ENCODE measurements around the gene AXDND1.
"Not testable (repeated sequence)": the region's sequence is repeated elsewhere in the genome, so short reads cannot be mapped to it uniquely, and the experiment has no call there.

AXDND1 gene

GRCh38 chr1:179361631-179362030 is 4.1 kb upstream of the AXDND1 start:
- not testable (repeated sequence) for FAIRE-seq; DNase-seq (ENCODE audit: insufficient read length, low spot score)

GRCh38 chr1:179366093-179366800 is 476 bp downstream of the AXDND1 start:
- FAIRE-seq (no peak), DNase-seq (ENCODE audit: insufficient read length, low spot score) (no peak)

GRCh38 chr1:179369751-179370341 is 4.1 kb downstream of the AXDND1 start:
- FAIRE-seq, result no peak
- peak; percentile 64 for DNase-seq (ENCODE audit: insufficient read length, low spot score)

DNA sequence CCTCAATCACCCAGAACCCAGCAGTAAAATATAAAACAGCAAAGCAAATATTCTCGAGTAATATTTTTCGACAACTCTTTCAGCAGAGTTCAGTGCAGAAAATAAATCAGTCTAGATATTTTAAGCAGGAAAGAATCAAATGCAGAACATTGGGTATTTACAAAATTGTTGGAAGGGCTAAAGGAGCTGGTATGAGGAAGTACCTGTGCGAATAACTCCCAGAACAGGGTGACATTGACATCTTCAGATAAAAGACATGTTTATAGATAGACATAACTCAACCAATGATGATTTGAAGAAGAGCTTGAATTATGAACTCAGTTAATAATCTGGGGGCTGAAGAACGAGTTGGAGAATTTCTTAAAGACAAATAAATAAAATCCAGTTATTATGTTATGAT is 6.4 kb downstream of the AXDND1 start:
- FAIRE-seq (no peak), DNase-seq (ENCODE audit: insufficient read length, low spot score) (no peak)

GRCh38 chr1:179376223-179376622 is 10.5 kb downstream of the AXDND1 start:
- DNase-seq (ENCODE audit: insufficient read length, low spot score) (no peak), FAIRE-seq (no peak)

DNA sequence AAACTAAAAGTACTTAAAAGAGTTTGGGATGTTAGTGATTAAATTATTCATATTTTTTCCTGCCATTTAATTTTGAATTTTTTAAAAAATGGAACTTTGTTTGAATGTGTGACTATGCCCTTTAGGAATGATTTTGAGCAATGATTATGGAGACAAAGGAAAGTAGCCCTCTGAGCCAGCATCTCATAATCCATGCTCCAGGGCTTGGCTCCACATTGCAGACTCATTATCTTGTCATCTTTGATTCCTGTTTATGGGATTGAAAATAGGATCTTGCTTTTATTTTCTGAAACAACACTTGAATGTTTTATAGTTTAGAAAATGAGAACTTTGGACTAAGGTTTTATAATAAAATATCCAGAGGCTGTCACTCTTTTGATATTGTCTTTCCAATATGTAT is 14.5 kb downstream of the AXDND1 start:
- FAIRE-seq (no peak), DNase-seq (ENCODE audit: insufficient read length, low spot score) (no peak)

- FAIRE-seq (no peak), DNase-seq (ENCODE audit: insufficient read length, low spot score) (no peak)
Measured at GRCh38 chr1:179384027-179384426, 18.3 kb downstream of the AXDND1 start.

GRCh38 chr1:179385510-179385909 is 19.7 kb downstream of the AXDND1 start:
- DNase-seq (ENCODE audit: insufficient read length, low spot score) (no peak), FAIRE-seq (no peak)

DNA sequence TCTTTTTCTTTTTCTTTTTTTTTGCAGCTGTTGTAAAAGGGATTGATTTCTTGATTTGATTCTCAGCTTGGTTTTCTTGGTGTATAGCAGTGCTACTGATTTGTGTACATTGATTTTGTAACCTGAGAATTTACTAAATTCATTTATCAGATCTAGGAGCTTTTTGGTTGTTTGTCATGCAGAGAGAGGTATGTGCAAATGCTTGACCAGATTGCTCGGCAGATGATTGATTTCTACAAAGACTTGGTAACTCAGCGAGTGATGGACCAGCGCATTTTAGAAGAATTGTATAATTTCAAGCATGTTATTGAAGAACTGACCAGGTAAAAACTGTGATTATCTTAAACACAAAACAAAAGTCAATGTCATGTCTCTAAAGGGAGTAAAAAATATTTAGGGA is 27.9 kb downstream of the AXDND1 start:
- DNase-seq (ENCODE audit: insufficient read length, low spot score) (no peak), FAIRE-seq (no peak)

DNA sequence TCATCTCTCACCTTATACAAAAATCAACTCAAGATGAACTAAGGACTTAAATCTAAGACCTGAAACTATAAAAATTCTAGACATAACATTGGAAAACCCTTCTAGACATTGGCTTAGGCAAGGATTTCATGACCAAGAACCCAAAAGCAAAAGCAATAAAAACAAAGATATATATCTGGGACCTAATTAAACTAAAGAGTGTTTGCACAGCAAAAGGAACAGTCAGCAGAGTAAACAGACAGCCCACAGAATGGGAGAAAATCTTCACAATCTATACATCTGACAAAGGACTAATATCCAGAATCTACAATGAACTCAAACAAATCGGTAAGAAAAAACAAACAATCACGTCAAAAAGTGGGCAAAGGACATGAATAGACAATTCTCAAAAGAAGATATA is 33.6 kb downstream of the AXDND1 start:
- not testable (repeated sequence) for FAIRE-seq; DNase-seq (ENCODE audit: insufficient read length, low spot score)

GRCh38 chr1:179417760-179418159 is 52.0 kb downstream of the AXDND1 start:
- not testable (repeated sequence) for DNase-seq (ENCODE audit: insufficient read length, low spot score); FAIRE-seq

- not testable (repeated sequence) for FAIRE-seq
Measured at GRCh38 chr1:179418706-179419105, 52.9 kb downstream of the AXDND1 start.

DNA sequence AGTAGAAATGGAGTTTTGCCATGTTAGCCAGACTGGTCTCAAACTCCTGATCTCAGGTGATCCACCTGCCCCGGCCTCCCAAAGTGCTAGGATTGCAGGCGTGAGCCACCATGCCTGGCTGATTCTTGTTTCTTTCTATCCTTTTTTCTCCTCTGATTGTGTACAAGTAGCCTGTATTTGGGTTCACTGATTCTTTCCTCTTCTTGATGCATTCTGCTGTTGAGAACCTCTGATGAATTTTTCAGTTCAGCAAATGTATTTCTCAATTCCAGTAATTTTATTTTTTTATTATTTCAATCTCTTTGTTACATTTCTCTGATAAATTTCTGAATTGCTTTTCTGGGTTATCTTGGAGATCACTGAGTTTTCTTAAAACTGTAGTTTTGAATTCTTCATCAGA is 58.8 kb downstream of the AXDND1 start:
- DNase-seq (ENCODE audit: insufficient read length, low spot score), result no peak
- FAIRE-seq, result no peak

More at GRCh38 chr1:179418706-179419105, 52.9 kb downstream of the AXDND1 start:
- not testable (repeated sequence) for DNase-seq (ENCODE audit: insufficient read length, low spot score)

DNA sequence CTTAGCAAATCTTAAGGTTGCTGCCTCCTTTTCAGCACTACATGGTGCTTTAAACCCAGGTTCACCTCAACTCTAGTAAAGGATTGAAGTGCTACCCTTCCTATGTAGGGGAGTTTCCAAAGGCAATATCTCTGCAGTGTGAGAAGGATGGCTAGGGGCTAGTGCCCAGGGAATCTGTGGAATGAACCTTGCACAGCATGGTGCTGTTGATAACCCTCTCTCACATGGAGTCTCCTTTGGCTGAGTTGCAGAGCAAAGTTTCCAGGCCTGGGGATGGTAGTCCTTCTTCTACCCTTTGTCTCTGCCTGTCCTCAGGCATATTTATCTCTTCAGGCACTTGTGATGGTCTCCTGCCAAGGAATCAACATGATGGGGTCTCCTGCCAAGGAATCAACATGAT is 59.4 kb downstream of the AXDND1 start:
- FAIRE-seq, result no peak

DNA sequence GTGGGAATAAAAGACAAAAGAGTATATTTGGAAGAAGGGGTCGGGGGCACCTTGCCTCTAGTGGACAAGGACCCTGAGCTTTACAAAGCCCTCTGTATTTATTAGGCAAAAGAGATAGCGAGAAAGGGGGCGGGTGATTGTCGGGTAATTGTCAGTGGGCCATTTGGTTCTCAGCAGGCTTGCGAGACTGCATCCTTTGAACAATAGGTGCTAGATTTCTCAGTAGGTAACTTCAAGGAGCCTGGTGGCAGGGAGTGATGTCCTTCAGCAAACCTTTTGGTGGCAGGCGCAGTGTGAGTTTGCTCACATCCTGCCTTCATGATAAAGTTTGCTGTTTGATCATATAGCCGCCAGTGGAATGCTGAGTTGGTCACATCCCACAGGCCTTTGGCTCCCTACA is 71.4 kb downstream of the AXDND1 start:
- no peak for DNase-seq (ENCODE audit: insufficient read length, low spot score)
- no peak for FAIRE-seq

More for the DNA sequence above, 59.4 kb downstream of the AXDND1 start:
- DNase-seq (ENCODE audit: insufficient read length, low spot score), result no peak

GRCh38 chr1:179439646-179440045 is 73.9 kb downstream of the AXDND1 start:
- DNase-seq (ENCODE audit: insufficient read length, low spot score); FAIRE-seq: not testable (repeated sequence)

DNA sequence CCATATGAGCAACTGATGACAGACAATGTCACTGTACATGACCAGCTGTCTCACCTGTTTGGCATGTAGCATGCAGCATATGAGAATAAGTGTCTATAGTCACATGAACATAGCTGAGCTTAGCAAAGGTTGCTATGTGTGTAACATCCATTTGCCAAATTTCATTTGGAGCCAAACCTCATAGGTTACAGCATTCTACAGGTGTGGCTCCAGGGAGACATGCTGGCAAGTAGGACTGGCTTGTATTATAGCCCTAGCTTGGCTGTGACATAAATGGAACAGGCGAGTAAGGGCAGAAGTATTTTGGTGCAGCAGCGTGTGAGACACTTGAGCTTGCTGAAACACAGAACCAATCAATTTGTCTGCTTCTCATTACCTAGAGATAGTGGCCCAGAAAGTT is 74.5 kb downstream of the AXDND1 start:
- DNase-seq (ENCODE audit: insufficient read length, low spot score); FAIRE-seq: not testable (repeated sequence)

DNA sequence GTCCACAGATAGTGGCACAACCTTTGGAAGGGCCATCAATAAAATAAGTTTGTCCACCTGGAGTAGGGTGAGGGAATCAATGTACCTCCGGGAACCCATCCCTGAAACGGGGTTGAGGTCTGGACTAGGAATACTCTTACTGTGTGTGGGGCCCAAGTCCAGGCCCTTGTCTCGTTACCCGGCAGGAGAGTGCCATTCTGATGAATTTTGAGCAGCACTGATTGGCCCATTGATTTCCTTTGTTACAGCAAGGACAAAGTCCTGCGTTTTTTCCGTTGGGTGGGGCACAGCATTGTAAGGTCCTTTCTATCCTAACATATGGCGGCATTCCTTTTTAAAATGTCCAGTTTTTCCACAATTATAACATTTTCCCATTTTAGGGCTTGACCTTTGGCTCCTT is 75.2 kb downstream of the AXDND1 start:
- FAIRE-seq (no peak), DNase-seq (ENCODE audit: insufficient read length, low spot score) (no peak)

DNA sequence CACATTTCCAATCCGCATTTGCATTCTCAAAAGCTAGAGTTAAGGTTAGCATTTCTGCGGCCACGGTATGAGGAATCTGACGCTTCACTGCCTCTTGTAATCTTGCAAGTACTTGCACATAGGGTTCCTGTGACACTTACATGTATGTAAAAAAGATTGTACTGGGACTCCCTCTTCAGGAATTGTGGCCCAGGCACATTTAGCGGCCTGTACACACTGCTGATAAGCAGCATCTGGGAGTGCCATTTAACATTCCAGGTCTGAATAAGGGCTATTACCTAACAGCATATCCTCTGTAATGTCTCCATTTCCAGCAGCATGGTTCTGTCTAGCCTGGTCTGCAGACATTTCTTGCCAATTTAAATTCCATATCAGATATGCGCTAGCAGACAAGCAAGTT is 75.7 kb downstream of the AXDND1 start:
- DNase-seq (ENCODE audit: insufficient read length, low spot score) (no peak), FAIRE-seq (no peak)

DNA sequence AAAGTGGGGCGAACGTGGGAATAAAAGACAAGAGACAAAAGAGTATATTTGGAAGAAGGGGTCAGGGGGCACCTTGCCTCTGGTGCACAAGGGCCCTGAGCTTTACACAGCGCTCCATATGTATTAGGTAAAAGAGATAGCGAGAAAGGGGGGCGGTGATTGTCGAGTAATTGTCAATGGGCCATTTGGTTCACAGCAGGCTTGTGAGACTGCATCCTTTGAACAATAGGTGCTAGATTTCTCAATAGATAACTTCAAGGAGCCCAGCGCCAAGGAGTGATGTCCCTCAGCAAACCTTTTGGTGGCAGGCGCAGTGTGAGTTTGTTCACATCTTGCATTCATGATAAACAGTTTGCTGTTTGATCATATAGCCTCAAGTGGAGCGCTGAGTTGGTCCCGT is 77.1 kb downstream of the AXDND1 start:
- FAIRE-seq; DNase-seq (ENCODE audit: insufficient read length, low spot score): not testable (repeated sequence)

DNA sequence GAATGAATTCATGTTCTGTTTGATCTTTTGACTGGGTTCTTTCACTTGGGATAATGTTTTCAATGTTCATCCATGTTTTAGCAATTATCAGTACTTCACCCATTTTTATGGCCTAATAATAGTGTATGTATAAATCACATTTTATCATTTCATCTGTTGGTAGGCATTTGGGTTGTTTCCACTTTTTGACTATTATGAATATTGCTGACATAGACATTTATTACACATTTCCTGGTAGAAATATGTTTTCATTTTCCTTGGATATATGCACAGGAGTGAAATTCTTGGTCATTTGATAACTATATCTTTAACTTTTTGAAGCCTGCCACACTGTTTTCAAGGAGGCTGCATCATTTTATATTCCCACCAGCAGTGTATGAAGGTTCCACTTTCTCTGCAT is 79.8 kb downstream of the AXDND1 start:
- no peak for DNase-seq (ENCODE audit: insufficient read length, low spot score)
- no peak for FAIRE-seq

- DNase-seq (ENCODE audit: insufficient read length, low spot score), result peak; percentile 5
- no peak for FAIRE-seq
Measured at GRCh38 chr1:179447489-179447888, 81.7 kb downstream of the AXDND1 start.
